NOMO-1 treated with DMSO at 0.1 percent for 48 hours (cell line): ENCODE data around the gene IPO13.

Experiments
- DNase-seq: peaks from one replicate; lab custom pipeline; 2025; ENCODE audit not compliant: unreplicated experiment; lab: John Stamatoyannopoulos, UW

Gene IPO13

DNA sequence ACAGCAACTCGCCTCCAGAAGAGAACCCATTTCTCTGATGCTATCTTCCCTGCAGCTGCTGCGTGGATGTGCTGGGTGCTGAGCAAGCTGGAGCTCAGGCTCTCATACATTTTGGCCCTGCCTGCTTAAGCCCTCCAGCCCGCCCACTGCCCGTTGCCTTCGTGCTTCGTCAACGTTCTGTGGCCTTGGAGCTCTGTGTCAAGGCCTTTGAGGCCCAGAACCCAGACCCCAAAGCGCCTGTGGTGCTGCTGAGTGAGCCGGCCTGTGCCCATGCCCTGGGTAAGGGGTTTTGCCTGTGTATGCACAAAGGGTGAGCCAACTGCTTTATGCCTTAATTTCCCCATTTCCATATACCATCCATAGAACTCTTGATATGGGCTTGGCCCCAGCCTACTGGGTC is 24.2 kb downstream of the IPO13 start:
- no peak for DNase-seq

- DNase-seq: no peak
Measured at GRCh38 chr1:43971336-43971980, 24.7 kb downstream of the IPO13 start.

DNA sequence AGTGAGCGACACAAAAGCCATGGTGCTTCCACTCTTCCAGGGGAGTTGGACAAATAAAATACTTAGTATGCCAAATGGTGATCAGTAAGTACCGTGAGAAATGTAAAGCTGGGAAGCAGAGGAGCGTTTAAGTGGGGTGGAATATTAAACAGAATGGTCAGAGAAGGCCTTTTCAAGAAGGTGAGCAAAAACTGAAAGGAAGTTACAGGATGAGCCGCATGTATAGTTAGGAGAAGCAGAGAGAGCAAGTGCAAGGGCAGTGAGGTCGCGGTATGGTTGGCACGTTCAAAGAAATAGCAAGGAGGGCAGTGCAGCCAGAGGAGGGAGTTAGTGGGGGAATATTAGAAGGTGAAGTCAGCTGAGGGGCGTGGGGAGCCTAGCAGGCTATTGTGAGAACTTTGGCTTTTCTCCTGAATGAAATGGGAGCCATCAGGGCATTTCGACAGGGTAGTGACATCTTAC is 27.3 kb downstream of the IPO13 start:
- DNase-seq: no peak

- DNase-seq: peak; percentile 90
Measured at GRCh38 chr1:43974443-43975248, 27.9 kb downstream of the IPO13 start, which contains the start of gene ATP6V0B. Gene ATP6V0B, plus strand, starts transcription at chr1:43974960. Its CDS starts 81 bp downstream, at chr1:43975041.

DNA sequence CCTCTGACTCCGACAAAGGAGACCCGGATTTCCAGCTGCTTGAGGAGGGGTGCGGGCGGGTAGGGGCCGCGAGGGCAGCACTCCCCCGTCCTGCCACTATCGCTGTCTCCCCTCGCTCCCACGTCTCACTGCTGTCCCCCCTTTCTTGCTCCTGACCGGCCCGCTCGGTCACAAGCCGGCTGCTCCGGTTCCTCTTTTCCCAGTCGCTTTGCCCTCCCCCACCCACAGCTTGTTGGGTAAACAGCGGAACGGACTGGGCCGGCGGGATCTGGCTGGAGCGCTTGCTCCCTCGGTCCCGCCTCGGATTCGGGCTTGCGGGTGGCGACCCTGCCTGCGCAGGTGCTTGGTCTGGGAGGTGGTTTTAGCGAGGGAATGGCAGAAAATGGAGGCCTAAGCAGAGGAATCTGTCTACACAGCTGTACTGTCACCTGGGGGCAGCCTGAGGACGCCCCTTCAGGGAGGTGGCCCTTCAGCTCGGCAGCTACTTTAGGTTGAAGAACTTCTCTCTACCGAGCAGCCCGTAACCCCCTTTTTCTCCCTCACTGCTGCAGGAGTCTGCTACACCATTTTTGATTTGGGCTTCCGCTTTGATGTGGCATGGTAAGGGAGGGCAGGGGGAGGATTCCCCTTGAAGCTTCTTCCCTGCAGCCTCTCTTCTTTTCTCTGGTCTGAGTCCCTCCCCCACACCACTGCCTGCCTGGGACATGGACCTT is 28.7 kb downstream of the IPO13 start:
- DNase-seq: peak; percentile 71

GRCh38 chr1:43976045-43976444 is 29.3 kb downstream of the IPO13 start:
- no peak for DNase-seq

DNA sequence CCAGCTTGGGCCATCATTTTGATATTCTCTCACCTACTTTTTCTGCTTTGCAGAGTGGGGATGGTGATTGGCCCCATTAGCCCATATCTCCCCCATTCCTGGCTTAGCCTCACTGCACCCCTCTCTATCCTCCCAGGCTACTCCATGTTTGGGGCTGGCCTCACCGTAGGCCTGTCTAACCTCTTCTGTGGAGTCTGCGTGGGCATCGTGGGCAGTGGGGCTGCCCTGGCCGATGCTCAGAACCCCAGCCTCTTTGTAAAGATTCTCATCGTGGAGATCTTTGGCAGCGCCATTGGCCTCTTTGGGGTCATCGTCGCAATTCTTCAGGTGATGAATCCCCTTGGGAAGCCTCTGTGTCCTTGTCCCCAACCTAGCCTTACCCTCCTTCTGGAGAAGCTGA is 30.1 kb downstream of the IPO13 start:
- DNase-seq: no peak

DNA sequence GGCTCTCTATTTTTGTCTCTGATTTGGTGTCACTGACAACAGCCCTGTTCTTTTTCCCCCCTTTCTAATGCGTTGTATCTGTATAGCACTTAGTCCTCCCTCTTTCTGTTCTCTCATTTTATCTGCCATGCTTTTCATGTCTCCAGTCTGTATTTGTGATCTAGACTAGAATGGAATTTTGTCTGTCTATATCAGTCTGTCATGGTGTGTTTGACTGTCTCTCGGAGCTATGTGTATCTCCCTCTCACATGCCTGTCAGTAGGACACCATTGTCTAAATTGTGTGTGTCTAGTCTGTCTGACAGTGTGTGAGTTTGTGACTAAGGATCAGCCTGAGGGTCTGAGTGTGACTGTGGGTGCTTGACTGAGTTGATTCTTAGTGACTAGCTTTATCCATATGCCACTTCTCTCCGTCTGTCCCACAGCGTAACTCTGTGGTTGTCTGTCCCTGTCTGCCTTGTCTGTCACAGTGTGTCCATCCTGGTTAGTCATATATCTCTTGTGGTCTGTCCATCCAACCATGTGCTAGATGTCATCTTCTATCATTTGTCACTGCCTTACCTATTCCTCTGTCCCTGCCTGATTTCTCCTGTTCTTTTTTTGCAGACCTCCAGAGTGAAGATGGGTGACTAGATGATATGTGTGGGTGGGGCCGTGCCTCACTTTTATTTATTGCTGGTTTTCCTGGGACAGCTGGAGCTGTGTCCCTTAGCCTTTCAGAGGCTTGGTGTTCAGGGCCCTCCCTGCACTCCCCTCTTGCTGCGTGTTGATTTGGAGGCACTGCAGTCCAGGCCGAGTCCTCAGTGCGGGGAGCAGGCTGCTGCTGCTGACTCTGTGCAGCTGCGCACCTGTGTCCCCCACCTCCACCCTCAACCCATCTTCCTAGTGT is 30.9 kb downstream of the IPO13 start:
- DNase-seq: no peak

GRCh38 chr1:43978264-43978550 is 31.5 kb downstream of the IPO13 start:
- peak; percentile 30 for DNase-seq

GRCh38 chr1:43978551-43979260 is 32.0 kb downstream of the IPO13 start, which contains the start of gene B4GALT2:
Gene B4GALT2, plus strand, starts transcription at chr1:43979210. Its CDS starts 1,951 bp downstream, at chr1:43981161.
- no peak for DNase-seq

DNA sequence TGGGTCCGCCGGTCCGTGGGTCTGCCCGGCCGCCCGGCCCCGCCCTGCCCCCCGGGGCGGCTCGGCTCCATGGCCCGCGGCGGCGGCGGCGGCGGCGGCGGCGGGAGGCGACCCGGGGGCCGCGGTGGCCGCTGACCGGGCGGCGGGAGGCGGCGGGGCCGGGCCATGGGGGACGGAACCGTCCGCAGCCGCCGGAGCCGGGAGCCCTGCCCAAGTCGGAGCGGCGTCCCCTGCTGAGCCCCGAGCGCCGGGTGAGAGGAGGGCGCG is 32.4 kb downstream of the IPO13 start:
- DNase-seq: no peak

DNA sequence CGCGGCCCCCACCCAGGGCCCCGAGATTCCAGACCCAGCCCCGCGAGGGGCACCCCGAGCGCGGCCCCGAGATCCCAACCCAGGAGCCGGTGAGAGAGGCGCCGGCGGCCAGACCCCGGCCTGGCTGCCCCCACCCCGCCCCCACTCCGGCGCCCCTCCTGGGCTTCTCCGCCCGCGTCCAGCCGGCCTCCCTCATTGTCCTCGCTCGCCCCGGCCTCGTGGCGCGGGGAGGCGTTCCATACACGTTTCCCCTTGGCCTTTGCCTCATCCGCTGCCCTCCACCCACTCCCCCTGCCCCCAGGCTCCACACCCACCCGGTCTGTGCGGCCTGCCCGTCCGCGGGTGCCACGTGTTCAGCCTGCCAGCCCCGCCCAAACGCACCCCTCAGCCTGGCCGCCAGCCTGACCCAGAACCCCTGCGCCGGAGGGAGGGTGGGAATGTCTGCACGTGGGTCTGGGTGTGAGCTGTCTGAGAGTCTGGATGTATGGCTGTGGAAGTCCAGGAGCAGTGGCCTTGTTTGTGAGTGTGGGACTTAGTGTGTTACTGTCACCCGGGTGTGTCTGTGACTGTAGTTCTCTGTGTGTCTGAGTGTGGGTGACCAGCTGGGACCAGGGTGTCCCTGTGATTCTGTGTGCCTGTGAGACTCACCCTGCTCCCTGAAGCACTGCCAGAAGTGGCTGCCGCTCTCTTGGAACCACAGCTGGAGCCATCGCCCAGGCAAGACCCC is 32.9 kb downstream of the IPO13 start:
- DNase-seq: no peak

GRCh38 chr1:43980255-43981134 is 33.7 kb downstream of the IPO13 start:
- DNase-seq: no peak

DNA sequence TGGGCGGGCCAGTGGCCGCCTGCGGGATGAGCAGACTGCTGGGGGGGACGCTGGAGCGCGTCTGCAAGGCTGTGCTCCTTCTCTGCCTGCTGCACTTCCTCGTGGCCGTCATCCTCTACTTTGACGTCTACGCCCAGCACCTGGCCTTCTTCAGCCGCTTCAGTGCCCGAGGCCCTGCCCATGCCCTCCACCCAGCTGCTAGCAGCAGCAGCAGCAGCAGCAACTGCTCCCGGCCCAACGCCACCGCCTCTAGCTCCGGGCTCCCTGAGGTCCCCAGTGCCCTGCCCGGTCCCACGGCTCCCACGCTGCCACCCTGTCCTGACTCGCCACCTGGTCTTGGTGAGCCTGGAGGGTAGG is 34.4 kb downstream of the IPO13 start:
- DNase-seq: no peak

- DNase-seq: no peak
Measured at GRCh38 chr1:43981636-43982035, 34.9 kb downstream of the IPO13 start.

DNA sequence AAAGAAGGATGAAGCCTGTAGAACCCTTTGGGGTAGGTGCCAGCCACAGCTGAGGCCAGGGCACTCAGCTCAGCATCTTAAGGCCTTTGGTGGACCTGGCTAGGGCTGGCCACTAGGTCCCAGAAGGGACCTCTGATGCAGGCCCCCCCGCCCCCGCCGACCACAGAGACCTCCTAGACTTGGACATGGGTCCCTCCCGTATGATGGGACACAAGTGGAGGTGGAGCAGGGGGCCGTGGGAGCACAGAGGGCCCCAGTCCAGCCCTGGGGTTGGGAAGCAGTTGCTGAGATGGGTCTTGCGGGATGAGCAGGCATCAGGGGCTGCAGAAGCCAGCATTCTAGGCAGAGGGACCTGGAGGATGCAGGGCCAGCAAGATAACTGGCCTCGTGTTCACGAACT is 35.5 kb downstream of the IPO13 start:
- DNase-seq: no peak

DNA sequence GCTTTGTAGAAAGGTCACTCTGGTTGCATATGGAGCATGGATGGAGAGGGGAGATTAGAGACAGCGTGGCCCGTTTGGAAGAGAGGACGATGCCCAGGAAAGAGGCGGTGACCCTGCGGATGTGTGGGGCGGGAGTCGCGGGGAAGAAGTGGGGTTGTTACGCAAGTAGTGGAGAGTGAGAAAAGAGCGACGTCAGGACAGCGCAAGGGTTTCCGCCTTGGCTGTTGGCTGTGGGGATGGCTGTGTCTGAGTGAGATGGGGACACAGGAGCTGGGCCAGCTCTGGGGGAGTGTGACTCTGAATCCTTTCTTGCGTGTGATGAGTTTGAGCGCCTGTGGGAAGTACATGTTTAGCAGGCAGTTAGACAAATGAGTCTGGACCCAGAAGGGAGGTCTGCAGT is 36.1 kb downstream of the IPO13 start:
- DNase-seq: no peak

DNA sequence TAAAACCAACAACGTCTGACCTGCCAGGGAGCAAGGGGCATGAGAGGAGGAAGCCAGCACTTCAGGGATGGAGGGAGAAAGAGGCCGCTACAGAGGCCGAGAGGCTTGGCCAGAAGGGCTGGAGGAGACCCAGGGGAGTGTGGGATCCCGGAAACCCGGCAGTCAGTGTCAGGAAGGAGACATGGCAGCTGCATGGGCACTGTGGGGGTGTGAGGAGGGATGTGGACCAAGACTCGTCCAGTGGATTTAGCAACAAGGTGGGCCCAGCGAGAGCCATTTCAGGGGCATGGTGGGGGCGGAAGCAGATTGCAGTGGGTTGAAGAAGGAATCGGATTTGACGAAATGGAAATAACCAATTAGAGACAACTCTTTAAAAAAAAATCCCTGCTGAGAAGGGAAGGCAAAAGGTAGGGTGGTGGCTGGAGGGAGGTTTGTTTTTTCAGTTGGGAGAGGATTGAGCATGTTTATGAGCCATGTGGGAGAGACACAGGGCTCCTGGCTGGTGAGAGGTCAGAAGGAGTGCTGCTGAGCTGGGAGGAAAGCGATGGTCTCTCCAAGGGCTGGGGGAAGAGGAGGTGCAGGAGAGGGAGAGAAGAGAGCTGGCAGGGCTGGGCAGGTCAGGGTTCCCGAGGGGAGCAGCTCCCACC is 36.6 kb downstream of the IPO13 start:
- no peak for DNase-seq

GRCh38 chr1:43984855-43985254 is 38.1 kb downstream of the IPO13 start:
- no peak for DNase-seq
